ENCODE measurements around the gene L3HYPDH. TPM values are rescaled to one million over a fixed set of nuclear protein-coding genes. Genes with fewer than 3 reads are reported as not detected.
A peak's percentile ranks its signal among the peaks of the same experiment; 100 is the strongest.

The L3HYPDH gene
- total RNA-seq, 1 donor from 2014 or later, result 20.1 TPM

GRCh38 chr14:59484639-59485175 lies 499 bp upstream of the L3HYPDH start:
- DNase-seq (ENCODE audit: low spot score, unreplicated experiment), result no peak
- Mint-ChIP-seq H3K36me3 (ENCODE audit: insufficient read depth) (peaks cover 10% of the 10 kb centered on the region), H3K9me3 (ENCODE audit: low read depth) (no peaks in the 10 kb centered on the region), H3K27ac (peak overlapping the region; percentile 96), H3K4me3 (ENCODE audit: low read depth) (peak overlapping the region; percentile 85), H3K4me1 (ENCODE audit: low read depth) (peaks cover 28% of the 10 kb centered on the region), H3K27me3 (no peaks in the 10 kb centered on the region)
- TF ChIP-seq CTCF (IDR thresholded peaks at IDR 0.05; ENCODE audit: unreplicated experiment), result no peak

DNA sequence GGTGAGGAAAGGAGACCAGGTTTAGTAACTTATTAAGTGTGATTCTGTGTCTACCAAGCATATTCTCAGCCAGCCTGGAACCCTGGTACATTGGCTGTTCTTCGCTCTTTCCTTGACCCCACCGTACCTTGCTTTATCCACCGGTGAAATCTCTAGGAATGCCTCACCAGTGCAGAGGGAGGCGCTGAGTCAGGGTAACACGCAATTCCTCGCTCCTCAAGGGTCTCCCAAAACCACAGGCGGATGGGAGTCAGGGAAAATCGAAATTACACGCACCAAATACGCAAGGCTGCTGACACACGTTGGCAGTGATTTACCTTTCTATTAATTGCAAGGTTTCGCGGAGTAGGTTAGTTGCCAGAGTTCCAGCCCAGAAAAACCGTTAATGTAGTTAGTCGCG lies 845 bp downstream of the L3HYPDH start:
- no peak for TF ChIP-seq CTCF (IDR thresholded peaks at IDR 0.05; ENCODE audit: unreplicated experiment)
- no peaks in the 10 kb centered on the region for H3K9me3 Mint-ChIP-seq (ENCODE audit: low read depth)
- no peaks in the 10 kb centered on the region for H3K27me3 Mint-ChIP-seq
- H3K27ac Mint-ChIP-seq, result peak overlapping the region; percentile 88
- H3K36me3 Mint-ChIP-seq (ENCODE audit: insufficient read depth), result peaks cover 3% of the 10 kb centered on the region
- peak overlapping the region; percentile 85 for H3K4me3 Mint-ChIP-seq (ENCODE audit: low read depth)
- no peak for DNase-seq (ENCODE audit: low spot score, unreplicated experiment)
- peaks cover 28% of the 10 kb centered on the region for H3K4me1 Mint-ChIP-seq (ENCODE audit: low read depth)

DNA sequence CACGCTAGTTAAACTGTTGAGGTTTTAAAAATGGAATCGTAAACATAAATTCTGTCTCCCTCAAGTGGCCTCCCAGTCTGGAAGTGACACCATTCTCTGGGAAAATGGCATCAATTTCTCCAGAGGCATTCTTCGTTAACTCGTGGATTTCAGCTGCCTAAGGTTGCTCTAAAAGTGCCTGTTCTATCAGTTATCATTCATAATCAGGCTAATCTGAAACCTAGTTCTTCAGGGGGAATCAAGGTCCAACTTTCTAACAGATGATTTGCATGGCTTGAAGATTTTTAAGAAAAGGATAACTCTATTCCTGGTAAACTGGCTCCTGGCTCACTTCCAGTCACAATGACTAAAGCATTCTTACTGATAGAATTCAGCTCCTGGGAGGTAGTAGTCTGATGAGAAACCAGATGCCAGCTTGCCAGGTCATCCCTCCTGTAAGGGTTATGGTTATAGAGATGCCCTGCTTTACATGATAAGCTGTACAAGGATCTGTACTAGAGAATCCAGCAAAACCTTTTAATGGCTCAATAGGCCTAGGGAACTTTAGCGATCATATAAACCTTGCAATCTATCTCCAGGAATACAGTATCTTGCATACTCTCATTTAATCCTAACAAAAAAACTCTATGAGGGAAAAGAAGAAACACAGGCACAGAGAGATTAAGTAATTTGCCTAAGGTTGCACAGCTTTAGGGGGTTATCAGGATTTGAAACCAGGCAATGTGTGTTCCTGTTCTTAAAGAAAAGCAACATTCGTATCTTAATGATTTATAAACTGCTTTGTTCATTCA lies 1.5 kb downstream of the L3HYPDH start:
- peaks cover 2% of the 10 kb centered on the region for H3K36me3 Mint-ChIP-seq (ENCODE audit: insufficient read depth)
- no peaks in the 10 kb centered on the region for H3K27me3 Mint-ChIP-seq
- no peak for TF ChIP-seq CTCF (IDR thresholded peaks at IDR 0.05; ENCODE audit: unreplicated experiment)
- DNase-seq (ENCODE audit: low spot score, unreplicated experiment), result no peak
- H3K9me3 Mint-ChIP-seq (ENCODE audit: low read depth), result no peaks in the 10 kb centered on the region
- H3K4me1 Mint-ChIP-seq (ENCODE audit: low read depth), result peaks cover 28% of the 10 kb centered on the region
- H3K4me3 Mint-ChIP-seq (ENCODE audit: low read depth), result peak overlapping the region; percentile 85
- H3K27ac Mint-ChIP-seq, result peak overlapping the region; percentile 88

DNA sequence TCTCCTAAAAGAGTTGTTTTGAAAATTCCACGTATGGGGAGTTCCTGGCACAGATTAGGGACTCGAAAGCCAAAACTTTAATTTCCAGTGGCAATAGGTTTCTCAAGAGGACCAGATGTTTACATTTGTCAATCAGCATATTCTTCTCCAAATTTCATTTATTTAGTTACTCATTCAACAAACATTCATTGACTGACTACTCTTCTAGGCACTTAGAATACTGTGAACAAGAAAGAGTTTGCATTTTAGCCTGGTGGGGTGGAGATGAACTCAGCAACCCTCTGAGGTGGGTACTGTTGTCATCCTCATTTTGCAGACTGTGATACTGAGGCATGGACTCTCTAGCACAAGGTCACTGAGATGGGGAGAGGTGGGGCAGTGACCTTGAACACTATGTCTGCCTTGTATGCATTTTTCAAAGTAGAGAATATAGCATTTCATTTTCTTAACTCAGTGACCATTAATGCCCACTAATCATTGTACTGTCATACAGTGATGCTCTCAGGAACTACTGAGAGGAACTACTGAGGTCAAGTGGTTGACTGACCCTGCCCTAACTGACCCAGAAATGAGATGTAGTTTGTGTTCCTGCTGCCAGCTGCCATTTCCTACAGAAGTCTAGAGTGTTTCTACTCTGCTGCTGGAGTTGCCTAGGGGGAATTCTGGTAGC lies 2.2 kb downstream of the L3HYPDH start:
- TF ChIP-seq CTCF (IDR thresholded peaks at IDR 0.05; ENCODE audit: unreplicated experiment), result no peak
- no peaks in the 10 kb centered on the region for H3K36me3 Mint-ChIP-seq (ENCODE audit: insufficient read depth)
- H3K9me3 Mint-ChIP-seq (ENCODE audit: low read depth), result no peaks in the 10 kb centered on the region
- peak overlapping the region; percentile 85 for H3K4me3 Mint-ChIP-seq (ENCODE audit: low read depth)
- DNase-seq (ENCODE audit: low spot score, unreplicated experiment), result no peak
- H3K27ac Mint-ChIP-seq, result no peak overlapping the region
- H3K4me1 Mint-ChIP-seq (ENCODE audit: low read depth), result peaks cover 28% of the 10 kb centered on the region
- no peaks in the 10 kb centered on the region for H3K27me3 Mint-ChIP-seq

DNA sequence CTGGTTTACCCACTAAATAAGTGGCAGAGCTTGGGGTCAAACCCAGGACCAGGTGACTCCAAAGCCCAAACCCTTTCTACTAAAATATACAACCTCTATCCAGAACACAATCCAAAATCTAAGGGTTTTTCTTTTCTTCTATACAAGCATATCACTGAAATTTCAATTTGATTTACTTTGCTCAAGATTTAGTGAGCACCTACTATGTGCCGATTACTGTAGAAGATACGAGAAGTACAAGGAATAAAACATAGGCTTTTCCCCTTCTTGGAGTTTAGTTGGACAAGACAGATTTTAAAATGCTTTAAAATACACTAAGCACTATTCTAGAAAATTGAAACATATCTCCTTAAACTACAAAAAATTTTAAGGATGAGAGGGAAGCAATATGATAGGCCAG lies 2.8 kb downstream of the L3HYPDH start:
- DNase-seq (ENCODE audit: low spot score, unreplicated experiment), result no peak
- Mint-ChIP-seq H3K27me3 (no peaks in the 10 kb centered on the region), H3K27ac (no peak overlapping the region), H3K4me1 (ENCODE audit: low read depth) (peaks cover 28% of the 10 kb centered on the region), H3K36me3 (ENCODE audit: insufficient read depth) (no peaks in the 10 kb centered on the region), H3K4me3 (ENCODE audit: low read depth) (no peak overlapping the region), H3K9me3 (ENCODE audit: low read depth) (no peaks in the 10 kb centered on the region)
- no peak for TF ChIP-seq CTCF (IDR thresholded peaks at IDR 0.05; ENCODE audit: unreplicated experiment)
